Mammary microvascular endothelial cell (primary cell): Measurements from ENCODE around the gene CRYAA. TPM values are rescaled to one million over a fixed set of nuclear protein-coding genes. Genes with fewer than 3 reads are reported as not detected.

Source experiments
- total RNA-seq: library from RNA; depleted of rRNA; stranded (reverse); fragments of >200 nt; gene quantifications from 2 replicates; pipeline ENCODE4 v1.2.3, GENCODE V29; 2015

The CRYAA gene, protein sequence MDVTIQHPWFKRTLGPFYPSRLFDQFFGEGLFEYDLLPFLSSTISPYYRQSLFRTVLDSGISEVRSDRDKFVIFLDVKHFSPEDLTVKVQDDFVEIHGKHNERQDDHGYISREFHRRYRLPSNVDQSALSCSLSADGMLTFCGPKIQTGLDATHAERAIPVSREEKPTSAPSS
- total RNA-seq: not detected in 2 replicates

DNA sequence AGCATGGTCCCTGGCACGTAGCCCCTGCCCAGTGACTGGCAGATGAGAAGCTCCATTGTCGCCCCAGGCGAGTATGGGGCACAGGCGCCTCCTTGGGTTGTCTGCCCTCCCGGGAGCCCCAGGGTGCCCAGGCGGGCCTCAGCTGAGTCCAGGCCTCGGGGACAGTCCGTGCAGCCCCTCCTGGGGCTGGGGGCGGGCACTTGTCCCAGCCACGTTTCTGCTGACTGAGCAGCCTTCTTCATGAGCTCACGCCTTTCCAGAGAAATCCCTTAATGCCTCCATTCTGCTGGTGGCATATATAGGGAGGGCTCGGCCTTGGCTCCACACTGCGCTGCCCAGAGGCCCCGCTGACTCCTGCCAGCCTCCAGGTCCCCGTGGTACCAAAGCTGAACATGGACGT lies at the start of gene CRYAA:
Gene CRYAA, plus strand, starts transcription at position 301 of the 400 bp plus-strand sequence. Its CDS starts 92 bp downstream, at position 393.

Other genes starting within 250 kb of the CRYAA start
- gene ERVH48-1, start 243.4 kb upstream of the CRYAA start, total RNA-seq: not detected in 2 replicates
- 7.6 and 12.9 TPM in 2 replicates for gene PKNOX1, start 194.4 kb upstream of the CRYAA start, total RNA-seq
- gene CBS, start 93.2 kb upstream of the CRYAA start, total RNA-seq: 9.8 and 13.1 TPM in 2 replicates
- gene U2AF1, start 61.4 kb upstream of the CRYAA start, total RNA-seq: 31.4 and 38.0 TPM in 2 replicates